ENCODE measurements around the gene PTDSS2. TPM values are rescaled to one million over a fixed set of nuclear protein-coding genes. Genes with fewer than 3 reads are reported as not detected.

Gene PTDSS2
- total and polyA plus RNA-seq, 9 of the 15 experiments (the other 6 are each of a cell fraction or from before 2014, with no cell fraction given) = 0.45 to 53.9 (median 17.2) TPM

DNA sequence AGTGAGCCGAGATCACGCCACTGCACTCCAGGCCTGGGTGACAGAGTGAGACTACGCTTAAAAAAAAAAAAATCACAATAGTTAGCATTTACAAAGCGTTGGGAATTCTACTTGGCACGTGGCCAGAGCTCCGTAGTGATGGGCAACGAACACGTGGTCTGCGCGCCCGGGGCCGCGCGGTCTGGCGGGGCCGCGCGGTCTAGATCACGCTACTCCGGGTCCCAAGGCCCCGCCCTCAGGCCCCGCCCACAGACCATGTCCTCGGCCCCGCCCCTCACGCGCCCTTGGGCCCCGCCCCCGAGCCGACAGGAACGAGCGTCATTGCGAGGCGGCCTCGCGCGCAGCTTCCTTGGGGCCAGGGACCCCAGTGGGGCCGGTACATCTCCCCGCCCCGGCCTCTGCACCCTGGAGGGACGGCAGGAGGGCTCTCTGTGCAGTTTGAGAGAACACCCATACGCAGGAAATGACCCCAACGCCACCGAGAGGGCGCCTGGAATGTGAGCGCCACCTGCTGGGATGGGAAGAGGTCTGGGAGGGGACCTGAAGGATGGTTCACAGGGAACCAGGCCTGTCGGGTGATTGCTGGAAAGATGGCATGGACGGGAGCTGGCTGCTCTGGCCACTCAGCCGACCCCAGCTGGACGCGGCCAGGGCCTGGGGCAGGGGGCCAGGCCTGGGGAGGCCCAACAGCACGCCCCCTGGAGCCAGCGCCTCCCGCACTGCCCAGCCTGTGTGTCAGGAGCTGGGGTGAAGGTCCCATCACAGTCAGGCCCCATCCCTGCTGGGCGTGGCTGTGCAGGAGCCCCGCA lies 2.0 kb upstream of the PTDSS2 start (continued):
- TF ChIP-seq ZBED1 (IDR thresholded peaks at IDR 0.05) (no peak), TCF15 (CRISPR knock-in tag; IDR thresholded peaks at IDR 0.05) (no peak), ZZZ3 (IDR thresholded peaks at IDR 0.05) (no peak), NRF1 (conservative IDR thresholded peaks at IDR 0.05 in 1 of 2, IDR thresholded peaks at IDR 0.05 in 1 of 2) (peak; percentile 76 to 80), EZH2 (IDR thresholded peaks at IDR 0.05; ENCODE audit: borderline replicate concordance, low read depth, low read length) (no peak), POLR2B (IDR thresholded peaks at IDR 0.05; ENCODE audit: low read depth, partially characterized antibody) (peak; percentile 67), NR4A1 (CRISPR knock-in tag; IDR thresholded peaks at IDR 0.05) (no peak), NR4A1 (tag; IDR thresholded peaks at IDR 0.05) (no peak), ATF3 (IDR thresholded peaks at IDR 0.05) (no peak; the same call in 1 of the 2 replicates), ATF3 (CRISPR knock-in tag; conservative IDR thresholded peaks at IDR 0.05) (no peak; the same call in 1 of the 2 replicates), BRD4 (IDR thresholded peaks at IDR 0.05) (no peak), TEAD2 (tag; IDR thresholded peaks at IDR 0.05) (peak; percentile 69; the same call in 1 of the 2 replicates), KDM5B (IDR thresholded peaks at IDR 0.05; ENCODE audit: insufficient replicate concordance, low read depth, low read length) (peak; percentile 50), PHB2 (IDR thresholded peaks at IDR 0.05; ENCODE audit: low read depth) (no peak), HNRNPH1 (optimal IDR thresholded peaks at IDR 0.05; ENCODE audit: low read depth, low read length) (no peak), ATF1 (CRISPR knock-in tag; IDR thresholded peaks at IDR 0.05) (no peak), ATF1 (tag; IDR thresholded peaks at IDR 0.05) (peak; percentile 84), NUFIP1 (IDR thresholded peaks at IDR 0.05; ENCODE audit: partially characterized antibody) (no peak), ZNF143 (CRISPR knock-in tag; IDR thresholded peaks at IDR 0.05) (no peak; the same call in 1 of the 2 replicates)
- TF ChIP-seq, protein P1, sequence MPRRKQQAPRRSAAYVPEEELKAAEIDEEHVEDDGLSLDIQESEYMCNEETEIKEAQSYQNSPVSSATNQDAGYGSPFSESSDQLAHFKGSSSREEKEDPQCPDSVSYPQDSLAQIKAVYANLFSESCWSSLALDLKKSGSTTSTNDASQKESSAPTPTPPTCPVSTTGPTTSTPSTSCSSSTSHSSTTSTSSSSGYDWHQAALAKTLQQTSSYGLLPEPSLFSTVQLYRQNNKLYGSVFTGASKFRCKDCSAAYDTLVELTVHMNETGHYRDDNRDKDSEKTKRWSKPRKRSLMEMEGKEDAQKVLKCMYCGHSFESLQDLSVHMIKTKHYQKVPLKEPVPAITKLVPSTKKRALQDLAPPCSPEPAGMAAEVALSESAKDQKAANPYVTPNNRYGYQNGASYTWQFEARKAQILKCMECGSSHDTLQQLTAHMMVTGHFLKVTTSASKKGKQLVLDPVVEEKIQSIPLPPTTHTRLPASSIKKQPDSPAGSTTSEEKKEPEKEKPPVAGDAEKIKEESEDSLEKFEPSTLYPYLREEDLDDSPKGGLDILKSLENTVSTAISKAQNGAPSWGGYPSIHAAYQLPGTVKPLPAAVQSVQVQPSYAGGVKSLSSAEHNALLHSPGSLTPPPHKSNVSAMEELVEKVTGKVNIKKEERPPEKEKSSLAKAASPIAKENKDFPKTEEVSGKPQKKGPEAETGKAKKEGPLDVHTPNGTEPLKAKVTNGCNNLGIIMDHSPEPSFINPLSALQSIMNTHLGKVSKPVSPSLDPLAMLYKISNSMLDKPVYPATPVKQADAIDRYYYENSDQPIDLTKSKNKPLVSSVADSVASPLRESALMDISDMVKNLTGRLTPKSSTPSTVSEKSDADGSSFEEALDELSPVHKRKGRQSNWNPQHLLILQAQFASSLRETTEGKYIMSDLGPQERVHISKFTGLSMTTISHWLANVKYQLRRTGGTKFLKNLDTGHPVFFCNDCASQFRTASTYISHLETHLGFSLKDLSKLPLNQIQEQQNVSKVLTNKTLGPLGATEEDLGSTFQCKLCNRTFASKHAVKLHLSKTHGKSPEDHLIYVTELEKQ (CRISPR knock-in tag; IDR thresholded peaks at IDR 0.05) = no peak
- TF ChIP-seq, protein P2, sequence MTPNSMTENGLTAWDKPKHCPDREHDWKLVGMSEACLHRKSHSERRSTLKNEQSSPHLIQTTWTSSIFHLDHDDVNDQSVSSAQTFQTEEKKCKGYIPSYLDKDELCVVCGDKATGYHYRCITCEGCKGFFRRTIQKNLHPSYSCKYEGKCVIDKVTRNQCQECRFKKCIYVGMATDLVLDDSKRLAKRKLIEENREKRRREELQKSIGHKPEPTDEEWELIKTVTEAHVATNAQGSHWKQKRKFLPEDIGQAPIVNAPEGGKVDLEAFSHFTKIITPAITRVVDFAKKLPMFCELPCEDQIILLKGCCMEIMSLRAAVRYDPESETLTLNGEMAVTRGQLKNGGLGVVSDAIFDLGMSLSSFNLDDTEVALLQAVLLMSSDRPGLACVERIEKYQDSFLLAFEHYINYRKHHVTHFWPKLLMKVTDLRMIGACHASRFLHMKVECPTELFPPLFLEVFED (CRISPR knock-in tag; conservative IDR thresholded peaks at IDR 0.05) = no peak
